CD4-positive, alpha-beta T cell treated with Interleukin-15 for 4 hours (primary cell): ENCODE results near the gene ZNF697.
"Not testable (repeated sequence)": the region's sequence is repeated elsewhere in the genome, so short reads cannot be mapped to it uniquely, and the experiment has no call there.

Experiments
- DNase-seq: peaks from one replicate; pipeline ENCODE4 v3.0.0-alpha.2; 2020; ENCODE audit warnings: low spot score

Gene ZNF697

DNA sequence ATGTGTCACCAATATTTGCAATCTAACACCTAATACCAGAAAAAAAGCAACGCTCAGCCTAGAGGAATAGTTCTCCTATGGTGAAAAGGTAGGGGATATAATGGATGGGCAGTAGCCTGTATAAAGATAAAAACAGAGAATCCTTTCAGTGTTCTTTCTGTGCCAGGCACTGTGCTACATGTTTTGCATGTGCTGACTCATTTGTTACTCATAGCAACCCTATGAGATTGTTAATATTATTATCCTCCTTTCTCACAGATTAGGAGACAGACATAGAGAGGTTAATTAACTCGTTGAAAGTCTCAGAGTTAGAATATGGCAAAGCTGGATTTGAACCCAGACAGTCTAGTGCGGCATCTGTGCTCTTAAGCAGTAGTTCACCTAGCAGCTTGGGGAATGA lies 45.3 kb downstream of the ZNF697 start:
- not testable (repeated sequence) for DNase-seq

DNA sequence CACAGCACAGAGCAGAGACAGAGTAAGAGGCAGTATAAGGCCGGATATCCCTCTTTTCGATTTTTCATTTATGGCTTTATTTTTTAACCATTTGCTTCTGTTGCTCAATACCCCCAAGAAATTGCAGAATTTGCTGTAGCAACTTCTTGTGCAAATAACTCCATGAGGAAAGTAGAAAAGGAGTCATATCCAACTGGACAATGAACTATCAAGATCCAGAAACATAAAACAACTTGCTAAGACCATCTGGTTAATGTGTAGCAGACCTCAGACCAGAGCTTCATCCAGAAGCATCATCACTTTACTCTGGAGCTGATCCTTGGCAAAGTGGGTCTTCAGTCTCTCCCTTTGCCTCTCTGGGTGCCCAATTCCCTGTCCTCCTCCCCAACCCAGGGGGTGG lies 45.9 kb downstream of the ZNF697 start:
- no peak for DNase-seq

DNA sequence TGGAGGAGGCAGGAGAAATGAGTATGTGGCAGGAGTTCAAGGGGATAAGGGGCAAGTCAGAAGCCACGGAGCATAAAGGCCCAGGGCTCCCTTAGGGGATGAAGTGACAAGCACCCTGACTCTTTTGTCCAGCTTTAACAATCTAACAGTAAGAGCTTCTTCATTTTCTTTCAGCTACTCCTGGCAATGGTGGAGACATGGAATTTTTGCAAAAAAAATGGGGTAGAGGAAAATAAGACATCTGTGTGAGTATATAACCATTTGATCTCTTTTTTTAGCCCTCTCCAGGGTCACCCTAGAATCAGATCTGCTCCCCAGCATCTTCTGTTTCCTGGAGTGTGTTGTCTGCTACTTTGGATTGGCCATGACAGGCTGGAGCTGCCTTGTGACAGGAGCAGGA lies 47.1 kb downstream of the ZNF697 start:
- no peak for DNase-seq

DNA sequence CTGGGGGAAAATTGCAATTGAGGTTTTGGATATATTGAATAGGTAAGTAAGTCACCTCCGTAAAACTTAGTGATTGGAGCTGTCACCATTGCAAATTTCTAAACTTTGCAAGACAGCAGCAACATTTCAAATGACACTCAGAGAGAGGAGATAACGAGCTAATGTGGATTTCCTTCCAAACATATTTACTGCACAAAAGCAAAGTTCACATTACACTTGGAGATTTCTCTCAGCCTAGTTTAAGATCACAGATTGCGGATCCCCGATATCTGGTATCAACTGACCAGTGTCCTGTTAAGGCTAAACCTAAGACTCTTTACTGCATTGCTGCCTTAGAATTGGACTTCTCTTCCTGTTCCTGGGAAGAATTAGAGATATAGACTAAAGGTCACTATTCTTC lies 47.5 kb downstream of the ZNF697 start:
- DNase-seq = no peak

DNA sequence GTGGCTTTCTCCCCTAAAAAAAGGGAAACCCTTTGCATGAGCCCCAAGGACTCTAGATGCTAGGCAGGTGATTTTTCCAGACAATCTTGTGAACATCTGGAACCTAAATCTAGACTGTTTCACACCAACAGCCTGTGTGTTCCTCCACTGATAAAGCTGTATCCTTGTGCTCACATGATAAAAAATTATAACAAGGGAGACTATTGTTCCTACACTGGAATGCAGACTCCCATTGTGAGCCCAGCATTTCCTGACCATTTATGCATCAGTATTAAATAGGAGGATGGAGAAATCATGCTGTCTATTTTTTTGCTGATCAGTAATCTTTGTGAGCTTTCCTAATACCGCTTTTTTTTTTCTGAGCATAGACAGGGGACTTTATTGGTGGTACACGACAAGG lies 52.5 kb downstream of the ZNF697 start:
- no peak for DNase-seq

DNA sequence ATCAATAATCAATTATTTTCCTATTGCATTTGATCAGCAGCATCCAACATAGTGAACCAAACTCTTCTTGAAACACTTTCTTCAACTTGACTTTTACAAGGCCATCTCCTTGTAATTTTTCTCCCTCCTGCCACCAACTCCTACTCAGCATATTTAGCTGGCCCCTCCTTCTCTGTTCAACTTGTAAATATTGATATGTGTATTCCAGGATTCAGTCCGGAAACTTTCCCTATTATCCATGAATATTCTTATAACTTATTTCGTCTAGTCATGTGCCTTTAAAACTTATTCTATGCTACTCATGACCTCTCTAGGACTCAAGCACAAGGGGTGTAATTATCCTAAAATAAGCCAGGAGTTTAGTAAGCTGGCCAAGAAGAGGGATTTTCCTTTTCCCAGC lies 52.9 kb downstream of the ZNF697 start:
- DNase-seq = no peak

DNA sequence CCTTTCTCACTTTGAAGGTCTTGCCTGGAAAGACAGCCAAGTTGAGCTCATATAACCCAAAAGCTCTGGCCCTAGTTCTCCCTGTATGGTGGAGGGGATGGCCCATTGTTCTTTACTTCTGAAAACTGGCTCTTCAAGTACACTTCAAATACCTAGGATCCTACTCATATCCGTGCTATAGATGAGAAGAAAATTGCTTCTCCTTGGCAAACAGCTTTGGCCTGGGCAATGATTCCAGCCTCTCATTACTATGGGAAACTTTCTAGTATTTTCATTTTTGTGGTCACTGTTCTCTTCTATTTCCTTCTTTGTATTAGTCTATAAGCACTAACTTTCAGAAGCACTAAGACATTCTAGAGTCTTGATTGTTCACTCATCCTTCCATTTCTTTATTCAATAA lies 53.7 kb downstream of the ZNF697 start:
- DNase-seq = no peak

DNA sequence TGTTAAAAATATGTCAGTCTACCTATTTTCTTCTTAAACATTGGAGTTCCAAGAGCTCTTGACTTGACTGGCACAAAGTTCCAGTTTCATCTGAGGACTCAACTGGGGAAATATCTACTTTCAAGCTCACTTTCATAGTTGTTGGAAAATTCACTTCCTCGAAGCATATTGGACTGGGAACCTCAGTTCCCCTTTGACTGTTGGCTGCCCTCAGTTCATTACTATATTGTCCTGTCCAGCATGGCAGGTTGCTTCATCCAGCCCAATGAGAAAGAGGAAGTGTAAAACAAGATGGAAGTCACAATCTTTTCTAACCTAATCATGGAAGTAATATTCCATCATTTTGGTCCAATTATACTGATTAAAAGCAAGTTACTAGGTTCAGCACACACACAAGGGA lies 54.3 kb downstream of the ZNF697 start:
- DNase-seq = no peak

DNA sequence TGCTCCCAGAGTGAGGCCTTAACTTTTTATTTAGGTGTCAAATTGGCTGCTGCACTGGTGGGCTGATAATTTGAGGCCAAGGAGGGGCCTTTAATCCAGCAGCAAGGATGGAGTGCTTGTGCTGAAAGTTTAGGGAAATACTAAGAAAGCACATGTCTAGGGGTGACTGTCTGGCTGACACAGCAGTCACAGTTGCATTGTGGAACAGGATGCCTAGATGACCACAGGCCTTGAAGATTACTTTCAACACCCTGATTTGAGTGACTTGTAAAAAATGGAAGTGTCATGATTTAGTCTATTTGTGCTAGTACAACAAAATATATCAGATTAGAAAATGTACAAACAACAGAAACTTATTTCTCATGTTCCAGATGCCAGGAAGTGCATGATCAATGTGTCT lies 57.7 kb downstream of the ZNF697 start:
- no peak for DNase-seq

DNA sequence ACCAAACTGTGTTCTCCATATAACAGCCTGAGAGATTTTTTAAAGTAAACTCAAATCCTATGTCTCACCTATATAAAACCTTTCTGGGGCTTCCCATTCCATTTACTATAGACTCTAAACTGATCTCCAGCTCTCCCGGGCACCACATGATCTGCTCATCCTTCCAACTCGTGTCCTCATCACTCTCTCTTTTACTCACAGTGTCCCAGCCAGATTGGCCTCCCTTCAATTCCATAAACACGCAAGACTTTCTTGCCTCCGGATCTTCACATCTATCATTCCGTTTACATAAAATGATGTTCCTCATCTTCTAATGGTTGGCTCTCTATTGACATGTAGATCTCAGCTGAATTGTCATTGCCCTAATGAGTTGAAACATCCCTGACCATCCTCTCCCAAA lies 59.4 kb downstream of the ZNF697 start:
- no peak for DNase-seq

DNA sequence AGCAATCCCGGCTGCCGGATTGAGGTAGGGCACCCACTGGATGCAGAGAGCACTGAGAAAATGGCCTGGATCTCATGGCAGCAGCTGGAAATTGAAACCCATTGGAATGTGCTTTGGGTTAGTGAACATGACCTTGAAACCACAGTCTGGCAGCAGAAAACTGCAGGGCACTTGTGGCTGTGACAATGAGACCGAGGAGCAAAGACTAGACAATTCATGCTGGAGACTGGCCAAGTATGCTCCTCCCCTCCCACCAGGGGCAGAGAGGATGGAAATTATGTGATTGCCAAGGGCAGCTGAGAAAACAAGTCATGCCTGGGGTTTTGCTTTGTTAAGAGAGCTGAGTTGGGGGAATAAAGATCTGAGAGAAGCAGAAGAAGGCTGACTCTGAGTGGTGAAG lies 60.7 kb downstream of the ZNF697 start:
- DNase-seq = no peak

DNA sequence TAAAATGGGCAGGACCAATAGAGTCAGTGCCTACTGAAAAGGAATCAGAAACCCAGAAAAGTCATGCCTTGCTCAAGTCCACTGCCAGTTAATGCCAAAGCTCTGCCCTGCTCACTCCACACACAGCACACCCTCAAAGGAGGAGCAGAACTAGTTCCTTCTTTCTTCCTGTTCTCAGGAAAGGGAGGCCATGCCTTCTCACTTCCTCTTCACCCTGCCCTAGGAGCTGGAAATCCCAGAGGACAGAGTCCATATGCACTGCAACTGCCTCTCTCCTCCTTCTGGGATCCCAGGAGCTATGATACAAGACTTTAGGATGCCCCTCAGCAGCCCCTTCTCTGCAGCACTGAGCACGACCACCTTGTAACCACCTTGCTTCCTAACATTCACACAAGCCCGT lies 62.3 kb downstream of the ZNF697 start:
- not testable (repeated sequence) for DNase-seq

DNA sequence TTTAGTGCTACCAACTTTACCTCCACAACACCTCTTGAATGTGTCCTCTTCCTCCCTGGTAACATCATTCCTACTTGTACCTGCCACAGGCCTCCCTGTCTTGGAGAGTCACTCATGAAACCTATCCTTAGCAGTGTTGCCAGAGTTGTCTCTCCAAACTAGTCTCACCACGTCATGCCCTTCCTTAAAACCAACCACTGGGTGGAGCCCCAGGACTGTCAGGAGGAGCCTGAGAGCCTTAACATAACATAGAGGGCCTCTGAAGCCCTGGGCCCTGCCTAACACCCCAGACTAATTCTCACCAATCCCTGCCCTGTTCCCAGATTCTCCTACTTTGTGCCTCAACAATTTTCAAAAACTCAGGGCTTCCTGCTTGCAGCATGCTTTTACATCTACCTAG lies 65.3 kb downstream of the ZNF697 start:
- DNase-seq = no peak

DNA sequence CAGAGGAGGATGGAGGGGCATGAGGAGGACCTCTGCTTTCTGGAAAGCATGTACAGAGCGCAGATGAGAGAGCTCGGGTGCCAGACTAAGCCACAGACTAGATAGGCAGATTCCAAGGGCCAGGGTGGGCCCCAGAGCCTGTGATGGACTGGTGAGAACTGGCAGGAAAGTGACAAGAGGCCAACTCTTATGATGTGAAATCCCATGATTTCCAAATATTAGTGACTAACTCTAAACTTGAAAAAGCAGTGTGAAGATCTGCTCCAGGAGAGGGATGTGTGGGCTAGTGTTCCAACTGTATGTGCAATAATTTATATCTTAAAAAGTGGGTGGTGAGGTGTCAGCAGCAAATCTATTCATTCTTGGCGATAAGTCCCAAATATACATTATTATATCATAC lies 67.0 kb downstream of the ZNF697 start:
- DNase-seq = not testable (repeated sequence)

DNA sequence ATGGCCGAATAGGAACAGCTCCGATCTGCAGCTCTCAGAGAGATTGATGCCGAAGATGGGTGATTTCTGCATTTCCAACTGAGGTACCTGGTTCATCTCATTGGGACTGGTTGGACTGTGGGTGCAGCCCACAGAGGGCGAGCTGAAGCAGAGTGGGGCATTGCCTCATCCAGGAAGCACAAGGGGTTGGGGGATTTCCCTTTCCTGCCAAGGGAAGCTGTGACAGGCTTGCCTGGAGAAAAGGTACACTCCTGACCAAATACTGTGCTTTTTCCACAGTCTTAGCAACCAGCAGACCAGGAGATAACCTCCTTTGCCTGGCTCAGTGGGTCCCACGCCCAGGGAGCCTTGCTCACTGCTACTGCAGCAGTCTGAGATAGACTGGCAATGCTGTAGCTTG lies 74.2 kb downstream of the ZNF697 start:
- no peak for DNase-seq

DNA sequence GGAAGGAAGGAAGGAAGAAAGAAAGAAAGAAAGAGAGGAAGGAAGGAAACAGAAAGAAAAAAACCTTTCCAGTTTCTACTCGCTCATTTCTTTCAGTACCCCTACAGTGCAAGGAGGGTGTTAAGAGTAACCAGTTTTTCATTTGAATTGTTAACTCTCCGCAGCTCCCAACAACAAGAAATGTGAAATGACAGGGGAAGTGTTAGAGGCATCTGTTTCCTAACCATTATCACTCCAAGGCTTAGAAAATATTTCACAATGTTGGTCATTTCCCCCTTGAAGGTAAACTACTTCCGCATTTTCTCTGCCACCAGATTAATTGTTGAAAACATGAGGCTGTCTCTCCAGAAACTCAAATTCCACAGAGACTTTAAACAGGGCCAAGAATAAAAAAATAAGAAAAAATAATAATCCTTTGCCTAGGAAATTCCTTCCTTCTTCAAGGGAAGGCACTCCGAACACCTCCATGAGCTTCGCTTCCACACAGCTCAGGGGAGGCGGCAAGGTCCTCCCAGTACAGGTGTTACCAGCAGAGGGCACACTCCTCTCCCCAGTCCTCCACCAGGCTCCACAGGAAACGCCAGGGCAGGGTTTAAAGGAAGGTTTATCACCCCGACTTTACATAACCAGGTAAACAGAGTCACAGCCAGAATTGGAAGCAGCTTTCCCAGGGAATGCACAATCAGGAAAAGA lies 78.0 kb downstream of the ZNF697 start:
- DNase-seq = not testable (repeated sequence)
